Activated T-cell treated with anti-CD3 and anti-CD28 coated beads, Interleukin-2, amount 50 U/mL, for 1 hour (primary cell): ENCODE data around the gene ATP1B1.
"Not testable (repeated sequence)": the region's sequence is repeated elsewhere in the genome, so short reads cannot be mapped to it uniquely, and the experiment has no call there.

ENCODE experiments used
- DNase-seq: peaks from one replicate; pipeline ENCODE4 v3.0.0-alpha.2; 2020

ATP1B1 gene

GRCh38 chr1:169146576-169147214 lies 40.2 kb downstream of the ATP1B1 start:
- no peak for DNase-seq

- DNase-seq: no peak
Observed at GRCh38 chr1:169148472-169149252, 42.2 kb downstream of the ATP1B1 start.

- no peak for DNase-seq
Observed at GRCh38 chr1:169149555-169150286, 43.2 kb downstream of the ATP1B1 start.

GRCh38 chr1:169150641-169151337 lies 44.3 kb downstream of the ATP1B1 start:
- no peak for DNase-seq

GRCh38 chr1:169151338-169151837 lies 44.9 kb downstream of the ATP1B1 start:
- DNase-seq: no peak

GRCh38 chr1:169155675-169156074 lies 49.2 kb downstream of the ATP1B1 start:
- no peak for DNase-seq

- no peak for DNase-seq
Observed at GRCh38 chr1:169156580-169156979, 50.1 kb downstream of the ATP1B1 start.

- no peak for DNase-seq
Observed at GRCh38 chr1:169160845-169161495, 54.5 kb downstream of the ATP1B1 start.

- no peak for DNase-seq
Observed at GRCh38 chr1:169161496-169162194, 55.2 kb downstream of the ATP1B1 start.

- no peak for DNase-seq
Observed at GRCh38 chr1:169163059-169163458, 56.6 kb downstream of the ATP1B1 start.

GRCh38 chr1:169175461-169175860 lies 69.0 kb downstream of the ATP1B1 start:
- DNase-seq: no peak

GRCh38 chr1:169179431-169179830 lies 72.9 kb downstream of the ATP1B1 start:
- DNase-seq: not testable (repeated sequence)

GRCh38 chr1:169180174-169180573 lies 73.7 kb downstream of the ATP1B1 start:
- no peak for DNase-seq
